Astrocyte of the hippocampus (primary cell): ENCODE data around the gene BDP1.
A peak's percentile ranks its signal among the peaks of the same experiment; 100 is the strongest.
"Not testable (repeated sequence)": the region's sequence is repeated elsewhere in the genome, so short reads cannot be mapped to it uniquely, and the experiment has no call there.

Source experiments
- DNase-seq: peaks from one replicate; pipeline ENCODE4 v3.0.0; 2011; ENCODE audit warnings: low read depth, low spot score

Gene BDP1

GRCh38 chr5:71564895-71565294, 109.4 kb downstream of the BDP1 start:
- DNase-seq = no peak

DNA sequence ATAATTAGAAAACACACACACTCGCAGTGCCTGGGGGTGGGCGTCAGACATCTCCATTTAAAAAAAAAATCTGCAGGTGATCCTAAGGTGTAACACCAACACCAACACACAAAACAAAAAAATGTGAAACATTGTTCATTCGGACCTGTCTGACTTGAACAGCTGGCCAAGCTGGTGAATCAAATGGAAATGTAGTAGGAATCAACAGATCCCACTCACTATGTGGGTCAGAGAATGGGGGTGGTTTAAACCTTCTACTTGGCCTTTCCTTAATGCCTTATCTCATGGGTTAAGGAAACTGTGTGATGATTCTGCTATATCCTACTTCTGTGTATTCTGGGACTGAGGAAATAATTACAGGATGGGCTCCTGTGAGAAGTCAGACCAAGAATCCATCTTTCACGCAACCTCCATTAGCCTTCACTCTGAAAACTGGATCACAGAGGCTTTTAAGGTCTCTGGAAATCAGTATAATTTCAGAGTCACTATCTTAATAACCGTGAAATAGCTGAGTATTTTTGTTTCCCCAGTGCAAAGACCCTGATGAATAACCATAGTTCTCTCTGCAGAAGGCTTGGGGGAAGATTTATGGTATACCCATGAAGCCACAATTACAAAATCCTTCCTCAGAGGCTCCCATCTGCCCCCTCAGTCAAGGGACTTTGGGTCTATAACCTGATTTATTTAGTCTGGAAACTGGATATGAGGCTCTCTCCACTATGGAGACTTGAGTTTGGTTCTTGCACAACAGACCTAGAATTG, 114.5 kb downstream of the BDP1 start:
- no peak for DNase-seq

- DNase-seq = not testable (repeated sequence)
Measured at GRCh38 chr5:71571811-71572210, 116.4 kb downstream of the BDP1 start.

- no peak for DNase-seq
Measured at GRCh38 chr5:71573591-71573990, 118.1 kb downstream of the BDP1 start.

DNA sequence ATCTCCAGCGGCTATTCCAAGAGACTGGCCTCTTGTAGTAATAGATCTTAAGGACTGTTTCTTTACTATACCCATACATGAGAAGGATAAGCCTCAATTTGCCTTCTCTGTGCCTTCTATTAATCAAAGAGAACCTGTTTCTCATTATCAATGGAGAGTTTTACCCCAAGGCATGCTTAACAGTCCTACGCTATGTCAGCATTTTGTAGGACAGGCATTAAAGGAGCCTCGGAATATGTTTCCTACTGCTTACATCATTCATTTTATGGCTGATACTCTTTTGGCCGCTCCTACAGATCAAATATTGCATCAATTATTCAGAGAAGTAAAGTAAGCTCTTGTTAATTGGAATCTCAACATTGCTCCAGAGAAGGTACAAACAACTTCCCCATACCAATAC, 120.1 kb downstream of the BDP1 start:
- DNase-seq = not testable (repeated sequence)

- DNase-seq = peak; percentile 56
Measured at GRCh38 chr5:71576241-71576640, 120.8 kb downstream of the BDP1 start.

DNA sequence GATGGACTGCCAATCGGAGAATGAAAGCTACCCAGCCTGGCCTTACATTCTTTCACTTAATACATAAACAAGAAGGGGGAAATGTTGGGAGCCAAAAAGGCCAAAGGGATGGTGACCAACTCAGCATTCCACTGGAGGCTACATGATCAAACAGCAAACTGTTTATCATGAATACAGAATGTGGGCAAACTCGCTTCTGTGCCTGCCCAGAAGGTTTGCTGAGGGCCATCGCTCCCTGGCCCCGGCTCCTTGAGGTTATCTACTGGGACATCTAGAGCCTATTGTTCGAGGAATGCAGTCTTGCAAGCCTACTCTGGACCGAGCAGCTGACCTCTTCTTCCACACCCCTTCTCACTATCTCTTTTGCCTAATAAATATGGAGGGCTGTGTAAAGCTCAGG, 122.4 kb downstream of the BDP1 start:
- not testable (repeated sequence) for DNase-seq

- no peak for DNase-seq
Measured at GRCh38 chr5:71582945-71583584, 127.6 kb downstream of the BDP1 start.

DNA sequence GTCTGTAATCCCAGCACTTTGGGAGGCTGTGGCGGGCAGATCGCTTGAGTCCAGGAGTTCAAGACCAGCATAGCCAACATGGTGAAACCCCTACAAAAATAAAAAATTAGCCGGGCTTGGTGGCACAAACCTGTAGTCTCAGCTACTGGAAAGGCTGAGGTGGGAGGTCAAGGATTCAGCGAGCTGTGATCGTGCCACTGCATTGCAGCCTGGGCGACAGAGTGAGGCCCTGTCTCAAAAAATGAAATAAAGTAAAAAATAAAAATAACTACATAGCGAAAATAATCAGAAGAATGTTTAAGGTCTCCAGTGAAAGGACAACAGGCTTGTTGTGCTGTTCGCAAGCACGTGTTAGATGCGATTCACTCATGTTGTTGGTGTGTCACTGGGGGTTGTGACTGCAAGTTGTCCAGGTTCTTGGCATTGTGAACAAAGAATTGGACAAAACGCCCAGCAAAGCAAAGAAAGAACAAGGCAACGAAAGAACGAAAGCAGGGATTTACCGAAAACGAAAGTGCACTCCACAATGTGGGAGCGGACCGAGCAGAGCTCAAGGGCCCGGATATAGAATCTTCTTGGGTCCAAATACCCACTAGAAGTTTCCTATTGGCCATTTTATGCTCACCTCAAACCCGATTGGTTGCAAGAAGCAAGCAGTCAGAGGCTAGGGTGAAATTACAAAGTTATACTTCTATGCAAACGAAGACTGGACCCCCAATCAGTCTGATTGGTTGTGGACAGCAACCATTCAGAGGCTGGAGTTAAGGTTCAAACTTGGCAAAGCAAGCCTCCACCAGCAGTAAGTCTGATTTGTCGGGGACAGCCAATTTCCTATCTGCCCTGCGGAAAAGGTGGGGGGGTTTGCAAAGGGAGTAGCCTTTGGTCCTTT, 130.8 kb downstream of the BDP1 start:
- no peak for DNase-seq

GRCh38 chr5:71586941-71587765, 131.7 kb downstream of the BDP1 start, which contains the start of gene MCCC2:
MCCC2 (plus strand) TSS chr5:71587340; CDS start chr5:71587426, 86 bp downstream.
- DNase-seq = peak; percentile 98

GRCh38 chr5:71587766-71588532, 132.5 kb downstream of the BDP1 start:
- DNase-seq = no peak

DNA sequence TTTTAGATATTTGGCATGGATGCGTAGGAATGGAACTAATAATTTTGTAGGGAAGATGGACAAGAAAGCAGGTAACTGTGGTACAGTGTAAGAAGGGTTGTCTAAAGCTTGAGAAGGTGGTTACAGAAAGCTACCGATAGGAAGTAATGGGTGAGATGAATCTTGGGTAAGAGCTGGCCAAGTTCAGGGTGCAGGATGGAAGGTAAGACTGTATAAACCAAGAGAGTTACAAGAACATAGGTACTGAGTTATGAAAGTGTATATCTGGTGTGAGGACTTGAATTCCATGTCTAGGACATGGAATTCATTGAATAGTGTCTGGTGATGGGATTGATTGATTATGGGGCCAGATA, 133.1 kb downstream of the BDP1 start:
- DNase-seq = no peak

DNA sequence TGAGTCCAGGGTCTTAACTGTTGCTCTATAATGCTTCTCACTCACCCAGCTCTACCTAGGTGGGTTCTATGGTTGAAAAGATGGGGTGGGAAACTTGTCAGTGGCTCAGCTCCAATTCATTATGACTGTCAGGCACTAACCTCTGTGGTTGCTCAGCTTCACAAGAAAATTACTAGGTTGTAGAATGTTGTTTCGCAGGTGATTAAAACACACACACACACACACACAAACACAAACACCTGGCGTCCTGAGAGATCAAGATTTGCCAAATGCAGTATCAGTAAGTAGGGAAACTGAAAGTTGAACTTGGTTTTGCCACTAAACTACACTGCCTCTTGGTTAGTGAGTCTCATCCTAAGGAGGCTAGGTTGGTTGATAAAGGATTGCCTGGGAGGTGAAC, 134.5 kb downstream of the BDP1 start:
- DNase-seq = no peak

DNA sequence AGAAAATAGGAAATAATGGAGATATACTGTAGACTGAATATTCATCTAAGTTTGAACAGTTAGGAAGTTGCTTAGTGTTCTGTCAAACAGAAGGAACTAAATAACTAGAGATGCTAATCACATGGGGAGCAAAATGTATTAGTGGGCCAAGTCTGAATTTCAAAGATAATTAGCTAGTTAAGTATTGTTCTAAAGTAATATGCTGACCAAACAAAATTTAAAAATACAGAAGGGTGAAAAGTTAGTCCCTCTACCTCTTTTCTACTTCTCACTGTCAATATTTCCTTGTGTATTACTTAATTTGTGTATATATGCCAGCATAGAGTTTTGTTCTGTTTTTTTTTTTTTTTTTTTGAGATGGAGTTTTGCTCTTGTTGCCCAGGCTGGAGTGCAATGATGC, 135.6 kb downstream of the BDP1 start:
- DNase-seq = no peak

GRCh38 chr5:71596169-71596568, 140.7 kb downstream of the BDP1 start:
- peak; percentile 37 for DNase-seq

DNA sequence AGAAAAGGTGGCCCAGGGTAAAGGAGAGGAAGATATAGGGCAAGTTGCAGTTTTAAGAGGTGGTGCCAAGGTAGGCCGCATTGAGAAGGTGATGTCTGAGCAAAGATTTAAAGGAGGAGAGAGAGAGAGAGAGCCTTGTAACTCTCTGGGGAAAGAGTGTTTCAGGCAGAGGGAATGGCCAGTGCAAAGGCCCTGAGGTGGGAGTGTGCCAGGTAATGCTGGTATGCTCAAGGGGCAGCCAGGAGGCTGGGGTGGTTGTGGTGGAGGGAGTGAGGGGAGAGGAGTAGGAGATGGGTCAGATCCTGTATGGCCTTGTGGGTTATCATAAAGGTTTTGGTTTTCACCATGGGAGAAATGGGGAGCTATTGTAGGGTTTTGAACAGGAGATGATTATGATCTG, 141.6 kb downstream of the BDP1 start:
- DNase-seq = no peak

DNA sequence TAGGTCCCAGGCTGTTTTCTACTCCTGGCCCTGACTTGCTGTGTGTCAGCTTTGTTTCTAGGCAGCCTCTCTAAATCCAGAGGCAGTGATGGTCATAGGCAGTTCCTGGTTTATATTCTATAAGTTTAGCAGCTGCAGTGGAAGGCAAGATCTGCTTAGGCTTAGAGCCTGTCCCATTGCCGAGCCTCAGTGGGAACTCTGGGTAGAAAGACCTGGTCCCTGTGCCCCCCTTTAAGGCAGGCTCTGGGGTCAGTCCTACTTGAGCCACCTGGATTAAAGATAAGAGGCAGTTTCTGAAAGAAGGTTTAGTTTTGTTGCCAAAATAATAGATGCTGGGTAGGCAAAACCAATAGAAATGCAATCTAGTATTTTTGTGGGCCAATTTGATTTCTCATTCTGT, 145.3 kb downstream of the BDP1 start:
- no peak for DNase-seq

DNA sequence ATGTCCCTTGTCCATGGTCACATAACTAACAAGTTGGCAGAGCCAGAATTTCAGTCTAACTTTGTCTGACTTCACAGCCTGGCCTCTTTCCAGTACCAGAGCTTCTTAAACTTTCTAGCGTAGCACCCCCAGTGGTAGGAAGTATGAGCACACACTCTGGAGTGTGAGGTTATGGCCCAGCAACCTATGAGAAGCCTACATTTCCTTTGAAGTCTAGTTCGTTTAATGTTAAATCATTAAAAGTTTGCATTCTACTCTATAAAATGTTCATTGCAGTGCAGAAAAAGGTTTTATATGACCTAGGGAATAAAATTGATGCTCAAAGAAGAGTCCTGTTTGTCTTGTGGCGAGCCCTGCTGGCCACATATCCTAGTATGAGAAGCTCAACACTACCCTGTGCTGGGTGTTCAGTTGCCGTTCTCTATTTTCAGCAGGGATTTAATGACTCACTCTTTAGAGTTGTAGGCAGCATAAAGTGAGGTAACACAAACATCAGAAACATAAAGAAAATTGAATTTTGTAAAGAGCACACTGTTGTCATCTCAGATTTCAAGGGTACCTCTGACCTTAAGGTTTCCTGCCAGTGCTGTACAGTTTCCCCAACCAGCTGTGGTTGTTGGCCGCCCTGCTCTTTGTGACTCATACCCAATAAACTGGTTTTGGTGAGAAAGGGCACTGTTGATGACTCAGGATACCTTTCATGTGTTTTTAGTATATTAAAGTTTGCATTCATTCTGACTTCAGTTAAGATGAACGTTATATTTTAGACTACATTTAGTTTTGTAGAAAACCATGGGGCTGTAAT, 146.0 kb downstream of the BDP1 start:
- DNase-seq = peak; percentile 93

DNA sequence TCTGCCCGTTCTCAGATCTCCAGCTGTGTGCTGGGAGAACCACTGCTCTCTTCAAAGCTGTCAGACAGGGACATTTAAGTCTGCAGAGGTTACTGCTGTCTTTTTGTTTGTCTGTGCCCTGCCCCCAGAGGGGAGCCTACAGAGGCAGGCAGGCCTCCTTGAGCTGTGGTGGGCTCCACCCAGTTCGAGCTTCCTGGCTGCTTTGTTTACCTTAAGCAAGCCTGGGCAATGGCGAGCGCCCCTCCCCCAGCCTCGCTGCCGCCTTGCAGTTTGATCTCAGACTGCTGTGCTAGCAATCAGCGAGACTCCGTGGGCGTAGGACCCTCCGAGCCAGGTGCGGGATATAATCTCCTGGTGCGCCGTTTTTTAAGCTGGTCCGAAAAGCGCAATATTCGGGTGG, 154.5 kb downstream of the BDP1 start:
- not testable (repeated sequence) for DNase-seq

DNA sequence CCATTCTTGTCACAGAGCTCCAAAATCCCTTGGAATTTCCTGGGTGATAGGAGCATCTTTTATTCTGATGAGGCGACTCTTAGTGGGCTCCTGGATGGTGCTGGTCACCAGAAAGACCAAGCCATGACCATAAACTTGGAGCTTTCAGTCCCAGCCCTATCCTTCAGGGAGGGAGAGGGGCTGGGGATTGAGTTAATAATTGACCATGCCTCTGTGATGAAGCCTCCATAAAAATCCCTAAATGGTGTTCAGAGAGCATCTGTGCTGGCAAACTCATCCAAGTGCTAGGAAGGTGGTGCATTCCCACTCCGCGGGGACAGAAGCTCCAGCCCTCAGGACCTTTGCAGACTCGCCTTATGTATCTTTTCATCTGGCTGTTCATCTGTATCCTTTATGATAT, 160.4 kb downstream of the BDP1 start:
- DNase-seq = no peak
